ENCODE data around the gene GPR158. TPM values are rescaled to one million over a fixed set of nuclear protein-coding genes. Genes with fewer than 3 reads are reported as not detected.

GPR158 gene
- total RNA-seq, 2 experiments from 2014 or later, result not detected

- Mint-ChIP-seq H3K36me3 (peaks cover 4% of the 10 kb centered on the region), H3K27me3 (peaks cover 65% of the 10 kb centered on the region), H3K4me1 (peaks cover 12% of the 10 kb centered on the region), H3K4me3 (no peak overlapping the region), H3K27ac (no peak overlapping the region), H3K9me3 (peaks cover 5% of the 10 kb centered on the region)
- no peak for DNase-seq
Observed at GRCh38 chr10:25177754-25178135, 2.9 kb downstream of the GPR158 start.

GRCh38 chr10:25178411-25178810 is 3.6 kb downstream of the GPR158 start:
- Mint-ChIP-seq H3K9me3 (peaks cover 5% of the 10 kb centered on the region), H3K36me3 (peaks cover 4% of the 10 kb centered on the region), H3K27ac (no peak overlapping the region), H3K4me3 (no peak overlapping the region), H3K4me1 (peaks cover 12% of the 10 kb centered on the region), H3K27me3 (peaks cover 58% of the 10 kb centered on the region)
- DNase-seq, result no peak

GRCh38 chr10:25180801-25181200 is 6.0 kb downstream of the GPR158 start:
- no peak overlapping the region for H3K4me3 Mint-ChIP-seq
- H3K27me3 Mint-ChIP-seq, result peaks cover 37% of the 10 kb centered on the region
- H3K36me3 Mint-ChIP-seq, result no peaks in the 10 kb centered on the region
- H3K4me1 Mint-ChIP-seq, result peaks cover 7% of the 10 kb centered on the region
- no peak overlapping the region for H3K27ac Mint-ChIP-seq
- H3K9me3 Mint-ChIP-seq, result no peaks in the 10 kb centered on the region
- DNase-seq, result no peak

GRCh38 chr10:25182636-25183035 is 7.8 kb downstream of the GPR158 start:
- DNase-seq, result no peak
- no peaks in the 10 kb centered on the region for H3K4me1 Mint-ChIP-seq
- H3K4me3 Mint-ChIP-seq, result no peak overlapping the region
- peaks cover 26% of the 10 kb centered on the region for H3K27me3 Mint-ChIP-seq
- no peaks in the 10 kb centered on the region for H3K9me3 Mint-ChIP-seq
- no peaks in the 10 kb centered on the region for H3K36me3 Mint-ChIP-seq
- no peak overlapping the region for H3K27ac Mint-ChIP-seq

GRCh38 chr10:25191162-25191895 is 16.5 kb downstream of the GPR158 start:
- Mint-ChIP-seq H3K4me1 (no peaks in the 10 kb centered on the region), H3K27ac (no peak overlapping the region), H3K36me3 (no peaks in the 10 kb centered on the region), H3K27me3 (peaks cover 15% of the 10 kb centered on the region), H3K9me3 (peaks cover 4% of the 10 kb centered on the region), H3K4me3 (no peak overlapping the region)
- no peak for DNase-seq

- H3K27me3 Mint-ChIP-seq, result peaks cover 4% of the 10 kb centered on the region
- H3K4me3 Mint-ChIP-seq, result no peak overlapping the region
- H3K4me1 Mint-ChIP-seq, result no peaks in the 10 kb centered on the region
- H3K27ac Mint-ChIP-seq, result no peak overlapping the region
- no peak for DNase-seq
- H3K9me3 Mint-ChIP-seq, result no peaks in the 10 kb centered on the region
- H3K36me3 Mint-ChIP-seq, result no peaks in the 10 kb centered on the region
Observed at GRCh38 chr10:25198151-25198550, 23.4 kb downstream of the GPR158 start.

- Mint-ChIP-seq H3K27me3 (peaks cover 5% of the 10 kb centered on the region), H3K4me1 (no peaks in the 10 kb centered on the region), H3K9me3 (no peaks in the 10 kb centered on the region), H3K27ac (no peak overlapping the region), H3K36me3 (no peaks in the 10 kb centered on the region), H3K4me3 (no peak overlapping the region)
- DNase-seq, result no peak
Observed at GRCh38 chr10:25206693-25207414, 32.1 kb downstream of the GPR158 start.

- no peak for DNase-seq
- H3K27ac Mint-ChIP-seq, result no peak overlapping the region
- no peaks in the 10 kb centered on the region for H3K36me3 Mint-ChIP-seq
- peaks cover 5% of the 10 kb centered on the region for H3K27me3 Mint-ChIP-seq
- no peak overlapping the region for H3K4me3 Mint-ChIP-seq
- no peaks in the 10 kb centered on the region for H3K4me1 Mint-ChIP-seq
- H3K9me3 Mint-ChIP-seq, result peaks cover 1% of the 10 kb centered on the region
Observed at GRCh38 chr10:25209618-25210017, 34.8 kb downstream of the GPR158 start.

GRCh38 chr10:25210265-25210664 is 35.5 kb downstream of the GPR158 start:
- H3K4me1 Mint-ChIP-seq, result no peaks in the 10 kb centered on the region
- no peak for DNase-seq
- no peak overlapping the region for H3K27ac Mint-ChIP-seq
- H3K36me3 Mint-ChIP-seq, result no peaks in the 10 kb centered on the region
- H3K9me3 Mint-ChIP-seq, result peaks cover 1% of the 10 kb centered on the region
- H3K27me3 Mint-ChIP-seq, result peaks cover 9% of the 10 kb centered on the region
- H3K4me3 Mint-ChIP-seq, result no peak overlapping the region

- no peak overlapping the region for H3K27ac Mint-ChIP-seq
- no peaks in the 10 kb centered on the region for H3K36me3 Mint-ChIP-seq
- H3K4me1 Mint-ChIP-seq, result no peaks in the 10 kb centered on the region
- no peaks in the 10 kb centered on the region for H3K9me3 Mint-ChIP-seq
- no peak overlapping the region for H3K4me3 Mint-ChIP-seq
- no peak for DNase-seq
- peaks cover 5% of the 10 kb centered on the region for H3K27me3 Mint-ChIP-seq
Observed at GRCh38 chr10:25220156-25220555, 45.4 kb downstream of the GPR158 start.

- Mint-ChIP-seq H3K4me1 (no peaks in the 10 kb centered on the region), H3K27me3 (peaks cover 3% of the 10 kb centered on the region)
- DNase-seq, result no peak
Observed at GRCh38 chr10:25222085-25222660, 47.4 kb downstream of the GPR158 start.

GRCh38 chr10:25226775-25227682 is 52.2 kb downstream of the GPR158 start:
- peak; percentile 4 for DNase-seq
- Mint-ChIP-seq H3K9me3 (no peaks in the 10 kb centered on the region), H3K36me3 (no peaks in the 10 kb centered on the region), H3K27ac (no peak overlapping the region), H3K4me1 (no peaks in the 10 kb centered on the region), H3K27me3 (no peaks in the 10 kb centered on the region), H3K4me3 (no peak overlapping the region)

More at GRCh38 chr10:25222085-25222660, 47.4 kb downstream of the GPR158 start:
- Mint-ChIP-seq H3K4me3 (no peak overlapping the region), H3K36me3 (no peaks in the 10 kb centered on the region), H3K27ac (no peak overlapping the region), H3K9me3 (no peaks in the 10 kb centered on the region)

GRCh38 chr10:25231751-25232150 is 57.0 kb downstream of the GPR158 start:
- Mint-ChIP-seq H3K4me1 (no peaks in the 10 kb centered on the region), H3K9me3 (no peaks in the 10 kb centered on the region), H3K4me3 (no peak overlapping the region), H3K36me3 (no peaks in the 10 kb centered on the region), H3K27ac (no peak overlapping the region), H3K27me3 (peaks cover 4% of the 10 kb centered on the region)
- DNase-seq, result no peak

- Mint-ChIP-seq H3K27ac (no peak overlapping the region), H3K4me3 (no peak overlapping the region), H3K27me3 (peaks cover 4% of the 10 kb centered on the region), H3K36me3 (no peaks in the 10 kb centered on the region), H3K9me3 (no peaks in the 10 kb centered on the region), H3K4me1 (no peaks in the 10 kb centered on the region)
- no peak for DNase-seq
Observed at GRCh38 chr10:25232204-25232603, 57.4 kb downstream of the GPR158 start.

GRCh38 chr10:25245165-25245564 is 70.4 kb downstream of the GPR158 start:
- peaks cover 3% of the 10 kb centered on the region for H3K9me3 Mint-ChIP-seq
- H3K27ac Mint-ChIP-seq, result no peak overlapping the region
- H3K27me3 Mint-ChIP-seq, result no peaks in the 10 kb centered on the region
- no peak overlapping the region for H3K4me3 Mint-ChIP-seq
- no peaks in the 10 kb centered on the region for H3K4me1 Mint-ChIP-seq
- no peak for DNase-seq
- no peaks in the 10 kb centered on the region for H3K36me3 Mint-ChIP-seq

Data from activated naive CD8-positive, alpha-beta T cell treated with anti-CD3 and anti-CD28 coated beads for 36 hours (primary cell).